Thymus (tissue), 11 donors: ENCODE data around the gene ACSS1. TPM values are rescaled to one million over a fixed set of nuclear protein-coding genes. Genes with fewer than 3 reads are reported as not detected.
A peak's percentile ranks its signal among the peaks of the same experiment; 100 is the strongest.

Experiments
- DNase-seq, 9 donors: peaks; one replicate each; pipeline ENCODE4 v3.0.0-alpha.2; 2013; ENCODE audit warnings: low spot score in 9 of 9, low read depth in 6 of 9, missing footprints in 1 of 9
- H3K27ac ChIP-seq, 2 donors: one replicate each; pipeline ENCODE4 v1.5.1; 2013; ENCODE audit warnings: control low read depth in 1 of 2, low read depth in 1 of 2, low read length in 1 of 2, mild to moderate bottlenecking in 1 of 2, moderate library complexity in 1 of 2
- H3K27me3 ChIP-seq, 2 donors: one replicate each; pipeline ENCODE4 v1.5.1; 2013; ENCODE audit warnings: low read length in 1 of 2; ENCODE audit not compliant: control insufficient read depth in 2 of 2, insufficient read depth in 1 of 2
- H3K36me3 ChIP-seq, 2 donors: one replicate each; pipeline ENCODE4 v1.5.1; 2013; ENCODE audit warnings: low read length in 1 of 2, mild to moderate bottlenecking in 1 of 2, moderate library complexity in 1 of 2; ENCODE audit not compliant: control insufficient read depth in 2 of 2, insufficient read depth in 2 of 2
- H3K4me1 ChIP-seq, 2 donors: one replicate each; pipeline ENCODE4 v1.5.1; 2013; ENCODE audit warnings: low read length in 2 of 2; ENCODE audit not compliant: control insufficient read depth in 2 of 2, insufficient read depth in 2 of 2
- H3K4me3 ChIP-seq, 2 donors: one replicate each; pipeline ENCODE4 v1.5.1; 2013; ENCODE audit warnings: low read length in 2 of 2, control low read depth in 1 of 2, mild to moderate bottlenecking in 1 of 2
- H3K9me3 ChIP-seq, 2 donors: one replicate each; pipeline ENCODE4 v1.5.1; 2013; ENCODE audit warnings: low read length in 1 of 2, mild to moderate bottlenecking in 1 of 2; ENCODE audit not compliant: control insufficient read depth in 2 of 2, insufficient read depth in 1 of 2
- WGBS: extraction: QIAGEN DNeasy Blood & Tissue Kit; methylation state at CpG from one replicate; pipeline ENCODE4 v1.1.7; 2013; 5-methylcytosine and 5-hydroxymethylcytosine counted together
- polyA plus RNA-seq: library from polyadenylated mRNA; stranded (reverse); fragments of 200-250 nt; gene quantifications from one replicate; pipeline ENCODE4 v1.2.3, GENCODE V29; 2013
- total RNA-seq: library from RNA; stranded (reverse); fragments of 120-200 nt; gene quantifications from one replicate; pipeline ENCODE4 v1.2.4, GENCODE V29; 2013
- donor health status: healthy.

Gene ACSS1
- total and polyA plus RNA-seq, 2 donors = 22.2 to 27.8 TPM

- peaks cover 0 to 2% of the 10 kb centered on the region in 2 donors for H3K36me3 ChIP-seq
- WGBS = 10% methylated on average over 24 of the region's 24 CpGs
- H3K4me3 ChIP-seq = peak overlapping the region; percentile 55 to 75
- H3K9me3 ChIP-seq = no peaks in the 10 kb centered on the region
- H3K27me3 ChIP-seq = peaks cover 0 to 3% of the 10 kb centered on the region in 2 donors
- peaks cover 21 to 51% of the 10 kb centered on the region in 2 donors for H3K4me1 ChIP-seq
- H3K27ac ChIP-seq = peak overlapping the region; percentile 66 to 98
- DNase-seq = no peak
These were observed 1.2 kb downstream of the ACSS1 start for GRCh38 chr20:25056690-25057233.

- no peaks in the 10 kb centered on the region for H3K9me3 ChIP-seq
- H3K4me1 ChIP-seq = peaks cover 21 to 51% of the 10 kb centered on the region in 2 donors
- no peak overlapping the region for H3K27ac ChIP-seq
- peaks cover 0 to 3% of the 10 kb centered on the region in 2 donors for H3K27me3 ChIP-seq
- peak overlapping the region in 1 of 2 donors; percentile 75 for H3K4me3 ChIP-seq
- 92% methylated on average over 8 of the region's 8 CpGs for WGBS
- H3K36me3 ChIP-seq = peaks cover 2 to 5% of the 10 kb centered on the region in 2 donors
- DNase-seq = no peak
These were observed 2.0 kb downstream of the ACSS1 start for GRCh38 chr20:25055711-25056495.

- no peak for DNase-seq
- Histone ChIP-seq H3K36me3 (peaks cover 2 to 6% of the 10 kb centered on the region in 2 donors), H3K4me3 (no peak overlapping the region), H3K27me3 (peaks cover 0 to 3% of the 10 kb centered on the region in 2 donors), H3K27ac (no peak overlapping the region), H3K4me1 (peaks cover 21 to 51% of the 10 kb centered on the region in 2 donors), H3K9me3 (no peaks in the 10 kb centered on the region)
- 96% methylated on average over 10 of the region's 10 CpGs for WGBS
These were observed 2.8 kb downstream of the ACSS1 start for GRCh38 chr20:25054995-25055629.

GRCh38 chr20:25054096-25054820 is 3.7 kb downstream of the ACSS1 start:
- no peak for DNase-seq
- H3K4me3 ChIP-seq = no peak overlapping the region
- WGBS = 62% methylated on average over 3 of the region's 3 CpGs

GRCh38 chr20:25053255-25054031 is 4.5 kb downstream of the ACSS1 start:
- Histone ChIP-seq H3K4me1 (peaks cover 17 to 39% of the 10 kb centered on the region in 2 donors), H3K36me3 (peaks cover 2 to 7% of the 10 kb centered on the region in 2 donors), H3K27ac (peak overlapping the region; percentile 48 to 72), H3K9me3 (no peaks in the 10 kb centered on the region), H3K27me3 (peaks cover 0 to 3% of the 10 kb centered on the region in 2 donors), H3K4me3 (no peak overlapping the region)
- DNase-seq = peak in 2 of 9 donors; percentile 21 to 50
- 53% methylated on average over 11 of the region's 11 CpGs for WGBS

More at GRCh38 chr20:25054096-25054820, 3.7 kb downstream of the ACSS1 start:
- Histone ChIP-seq H3K27ac (peak overlapping the region; percentile 48 to 72), H3K4me1 (peaks cover 20 to 47% of the 10 kb centered on the region in 2 donors), H3K27me3 (peaks cover 0 to 3% of the 10 kb centered on the region in 2 donors), H3K36me3 (peaks cover 2 to 6% of the 10 kb centered on the region in 2 donors), H3K9me3 (no peaks in the 10 kb centered on the region)

GRCh38 chr20:25052255-25053194 is 5.4 kb downstream of the ACSS1 start:
- Histone ChIP-seq H3K27ac (no peak overlapping the region), H3K27me3 (peaks cover 0 to 3% of the 10 kb centered on the region in 2 donors), H3K4me3 (no peak overlapping the region), H3K4me1 (peaks cover 17 to 37% of the 10 kb centered on the region in 2 donors), H3K36me3 (peaks cover 11 to 16% of the 10 kb centered on the region in 2 donors), H3K9me3 (no peaks in the 10 kb centered on the region)
- no peak for DNase-seq
- WGBS = 95% methylated on average over 16 of the region's 16 CpGs

GRCh38 chr20:25051386-25052155 is 6.4 kb downstream of the ACSS1 start:
- Histone ChIP-seq H3K36me3 (peaks cover 17 to 24% of the 10 kb centered on the region in 2 donors), H3K4me3 (no peak overlapping the region), H3K27ac (no peak overlapping the region), H3K9me3 (no peaks in the 10 kb centered on the region), H3K4me1 (peaks cover 13 to 33% of the 10 kb centered on the region in 2 donors), H3K27me3 (no peaks in the 10 kb centered on the region)
- DNase-seq = no peak
- WGBS = 99% methylated on average over 7 of the region's 7 CpGs
